IMR-90 (cell line): ENCODE measurements around the gene PRKAG2. TPM values are rescaled to one million over a fixed set of nuclear protein-coding genes. Genes with fewer than 3 reads are reported as not detected.

Experiments used
- ATAC-seq: fragments of 200-7000 bp; cut with Tn5 transposase; 2 replicates; pipeline ENCODE4 v1.9.1; 2020; ENCODE audit warnings: low read depth, mild to moderate bottlenecking, moderate library complexity
- BruUV-seq: library from RNA; stranded (reverse); fragments of 400-500 nt; replicated peaks from 2 replicates; lab custom pipeline; 2021; lab: Mats Ljungman, UMichigan
- CTCF ChIA-PET: fragments of 300-600 bp; formaldehyde crosslinking; extraction: SDS; loops from one replicate; lab custom pipeline; 2021; ENCODE audit warnings: antibody characterized with exemption; lab: Yijun Ruan, JAX
- POLR2A ChIA-PET: fragments of 300-600 bp; sonication (Branson Sonifier 250); formaldehyde crosslinking; loops from one replicate; lab custom pipeline; 2022; ENCODE audit warnings: antibody characterized with exemption; ENCODE audit not compliant: unreplicated experiment; lab: Charles Lee
- DNase-seq: peaks from one replicate; pipeline ENCODE4 v3.0.0; 2013
- H2AFZ ChIP-seq: replicated peaks from 2 replicates; pipeline ENCODE3; 2013; ENCODE audit warnings: low read length, mild to moderate bottlenecking; ENCODE audit not compliant: poor library complexity
- H2AK5ac ChIP-seq: 2 replicates; pipeline ENCODE4 v1.6.1; 2013; ENCODE audit warnings: low read depth, low read length, inconsistent platforms
- H2AK9ac ChIP-seq: replicated peaks from 2 replicates; pipeline ENCODE3; 2013; ENCODE audit warnings: mild to moderate bottlenecking, low read depth, low read length, moderate library complexity; ENCODE audit not compliant: poor library complexity
- H2BK120ac ChIP-seq: 2 replicates; pipeline ENCODE4 v1.6.1; 2013; ENCODE audit warnings: low read depth, low read length, inconsistent platforms
- H2BK15ac ChIP-seq: 3 replicates; pipeline ENCODE4 v1.6.1; 2013; ENCODE audit warnings: low read depth, low read length, inconsistent platforms
- H2BK20ac ChIP-seq: 2 replicates; pipeline ENCODE4 v1.6.1; 2013; ENCODE audit warnings: low read depth, mild to moderate bottlenecking, inconsistent platforms, low read length, moderate library complexity
- H2BK5ac ChIP-seq: 2 replicates; pipeline ENCODE4 v1.6.1; 2013; ENCODE audit warnings: mild to moderate bottlenecking, low read depth, low read length, inconsistent platforms; ENCODE audit not compliant: poor library complexity, severe bottlenecking
- H3K14ac ChIP-seq: replicated peaks from 2 replicates; pipeline ENCODE4 v1.6.1; 2013; ENCODE audit warnings: low read depth, low read length, inconsistent platforms
- H3K18ac ChIP-seq: 2 replicates; pipeline ENCODE4 v1.6.1; 2013; ENCODE audit warnings: low read depth, low read length, control low read depth
- H3K23ac ChIP-seq: 2 replicates; pipeline ENCODE4 v1.6.1; 2013; ENCODE audit warnings: low read depth, low read length, inconsistent platforms
- H3K27ac ChIP-seq: 2 replicates; pipeline ENCODE4 v1.5.1; 2013; ENCODE audit warnings: mild to moderate bottlenecking, control low read depth, low read length; ENCODE audit not compliant: insufficient read depth
- H3K27me3 ChIP-seq: 2 replicates; pipeline ENCODE4 v1.6.1; 2013; ENCODE audit warnings: low read length; ENCODE audit not compliant: control insufficient read depth, insufficient read depth
- H3K36me3 ChIP-seq: 2 replicates; pipeline ENCODE4 v1.6.1; 2013; ENCODE audit warnings: low read length, mixed read lengths; ENCODE audit not compliant: control insufficient read depth, insufficient read depth
- H3K4ac ChIP-seq: 2 replicates; pipeline ENCODE4 v1.6.1; 2013; ENCODE audit warnings: low read depth, low read length, inconsistent platforms
- H3K4me1 ChIP-seq: 2 replicates; pipeline ENCODE4 v1.6.1; 2013; ENCODE audit warnings: low read length, mixed read lengths; ENCODE audit not compliant: control insufficient read depth, insufficient read depth
- H3K4me2 ChIP-seq: 2 replicates; pipeline ENCODE4 v1.6.1; 2013; ENCODE audit warnings: low read depth, mild to moderate bottlenecking, control low read depth, low read length, moderate library complexity
- H3K4me3 ChIP-seq: 2 replicates; pipeline ENCODE4 v1.5.1; 2013; ENCODE audit warnings: low read depth, mild to moderate bottlenecking, control low read depth, low read length, moderate library complexity; ENCODE audit not compliant: insufficient read depth
- H3K56ac ChIP-seq: 2 replicates; pipeline ENCODE4 v1.6.1; 2013; ENCODE audit warnings: low read length, inconsistent platforms; ENCODE audit not compliant: insufficient read depth; ENCODE audit errors: extremely low read depth
- H3K79me1 ChIP-seq, 2 experiments: 2 replicates each; pipeline ENCODE4 v1.6.1; 2013; ENCODE audit warnings: low read length in 2 of 2, inconsistent platforms in 1 of 2, low read depth in 1 of 2
- H3K9ac ChIP-seq: 2 replicates; pipeline ENCODE4 v1.6.1; 2013; ENCODE audit warnings: low read depth, low read length, control low read depth
- H3K9me1 ChIP-seq: 2 replicates; pipeline ENCODE4 v1.6.1; 2013; ENCODE audit warnings: low read length, inconsistent platforms; ENCODE audit not compliant: insufficient read depth
- H3K9me3 ChIP-seq: 2 replicates; pipeline ENCODE4 v1.6.1; 2013; ENCODE audit warnings: low read length; ENCODE audit not compliant: control insufficient read depth, insufficient read depth
- H4K20me1 ChIP-seq: 2 replicates; pipeline ENCODE4 v1.6.1; 2013; ENCODE audit warnings: low read length, inconsistent platforms; ENCODE audit not compliant: insufficient read depth
- H4K5ac ChIP-seq: 2 replicates; pipeline ENCODE4 v1.6.1; 2013; ENCODE audit warnings: mild to moderate bottlenecking, low read depth, low read length, control low read depth
- H4K8ac ChIP-seq, 2 experiments: 2 replicates each; pipeline ENCODE4 v1.6.1; 2013; ENCODE audit warnings: low read depth in 2 of 2, low read length in 2 of 2, control low read depth in 1 of 2, inconsistent platforms in 1 of 2
- H4K91ac ChIP-seq: 2 replicates; pipeline ENCODE4 v1.6.1; 2013; ENCODE audit warnings: low read depth, low read length, inconsistent platforms; ENCODE audit not compliant: insufficient read depth
- BHLHE40 ChIP-seq: fragments of 150-350 bp; IDR thresholded peaks from 2 replicates; pipeline ENCODE4 v1.6.1; 2016; ENCODE audit warnings: mild to moderate bottlenecking, low read depth, low read length
- CEBPB ChIP-seq: IDR thresholded peaks from 2 replicates; pipeline ENCODE4 v1.6.1; 2012; ENCODE audit warnings: low read depth, low read length, improper control_type of control experiment
- CHD1 ChIP-seq: IDR thresholded peaks from 2 replicates; pipeline ENCODE4 v1.6.1; 2012; ENCODE audit warnings: low read depth, low read length, improper control_type of control experiment
- ELK1 ChIP-seq: fragments of 150-350 bp; IDR thresholded peaks from 2 replicates; pipeline ENCODE4 v1.6.1; 2016; ENCODE audit warnings: low read depth, mild to moderate bottlenecking, low read length, moderate library complexity, borderline replicate concordance
- FOS ChIP-seq: fragments of 150-350 bp; IDR thresholded peaks from 2 replicates; pipeline ENCODE4 v1.6.1; 2016; ENCODE audit warnings: low read depth, low read length
- MAFK ChIP-seq: IDR thresholded peaks from 2 replicates; pipeline ENCODE4 v1.6.1; 2012; ENCODE audit warnings: low read depth, low read length, improper control_type of control experiment
- MAZ ChIP-seq: IDR thresholded peaks from 2 replicates; pipeline ENCODE4 v1.6.1; 2012; ENCODE audit warnings: low read depth, mild to moderate bottlenecking, low read length, improper control_type of control experiment, moderate library complexity, borderline replicate concordance
- MXI1 ChIP-seq: IDR thresholded peaks from 2 replicates; pipeline ENCODE4 v1.6.1; 2012; ENCODE audit warnings: low read depth, mild to moderate bottlenecking, low read length, moderate library complexity, borderline replicate concordance
- NFE2L2 ChIP-seq: fragments of 150-350 bp; IDR thresholded peaks from 2 replicates; pipeline ENCODE4 v1.6.1; 2016; ENCODE audit warnings: low read depth, mild to moderate bottlenecking, low read length
- POLR2A ChIP-seq: IDR thresholded peaks from 2 replicates; pipeline ENCODE4 v1.6.1; 2012; ENCODE audit warnings: mild to moderate bottlenecking, low read depth, low read length
- RAD21 ChIP-seq: IDR thresholded peaks from 2 replicates; pipeline ENCODE4 v1.6.1; 2012; ENCODE audit warnings: low read length, improper control_type of control experiment
- RCOR1 ChIP-seq: IDR thresholded peaks from 2 replicates; pipeline ENCODE4 v1.6.1; 2012; ENCODE audit warnings: mild to moderate bottlenecking, low read length, improper control_type of control experiment; ENCODE audit not compliant: insufficient replicate concordance
- RFX5 ChIP-seq: IDR thresholded peaks from 2 replicates; pipeline ENCODE4 v1.8.0; 2012; ENCODE audit warnings: low read depth, mild to moderate bottlenecking, low read length, moderate library complexity
- SMC3 ChIP-seq: fragments of 150-350 bp; IDR thresholded peaks from 2 replicates; pipeline ENCODE4 v1.6.1; 2016; ENCODE audit warnings: low read depth, mild to moderate bottlenecking, antibody characterized with exemption, low read length, moderate library complexity
- WGBS, 2 experiments: methylation state at CpG; one replicate each; pipeline versions ENCODE4 v1.1.5 to v1.1.7; 2013; ENCODE audit warnings: missing lambda C conversion rate in 2 of 2; ENCODE audit not compliant: insufficient read length in 1 of 2; ENCODE audit errors: extremely low coverage in 2 of 2; 5-methylcytosine and 5-hydroxymethylcytosine counted together
- dilution Hi-C: fragments of 300-500 bp; cut with HindIII; formaldehyde crosslinking; loops from one replicate; pipeline ENCODE4 v1.14.3; 2018; ENCODE audit warnings: low sequenced_read_pairs; ENCODE audit not compliant: unreplicated experiment
- in situ Hi-C: fragments of 300-500 bp; cut with MboI; formaldehyde crosslinking; loops from 3 replicates; pipeline ENCODE4 v1.14.3; 2019; ENCODE audit warnings: low sequenced_read_pairs, inconsistent platforms, mixed read lengths
- intact Hi-C: fragments of 100-400 bp; cut with micrococcal nuclease; formaldehyde crosslinking; loops from 2 replicates; pipeline ENCODE4 v1.10.0; 2022
- polyA plus RNA-seq, 3 experiments: library from polyadenylated mRNA; depleted of rRNA; stranded (reverse); fragments of >200 nt; gene quantifications; 2 replicates each; pipeline ENCODE4 v1.2.3, GENCODE V29; 2012; ENCODE audit warnings: low replicate concordance in 1 of 3
- total RNA-seq: library from RNA; depleted of rRNA; stranded (reverse); fragments of >200 nt; gene quantifications from 2 replicates; pipeline ENCODE4 v1.2.3, GENCODE V29; 2012
- TF ChIP-seq, protein P1 (sequence below): fragments of 150-350 bp; IDR thresholded peaks from 2 replicates; pipeline ENCODE4 v1.6.1; 2017; ENCODE audit warnings: mild to moderate bottlenecking, antibody characterized with exemption, low read length, low read depth
- TF ChIP-seq, protein P2 (sequence below): conservative IDR thresholded peaks from 2 replicates; pipeline ENCODE4 v1.5.1; 2012; ENCODE audit warnings: mild to moderate bottlenecking, low read depth, low read length, improper control_type of control experiment

Gene PRKAG2
- total and polyA plus RNA-seq, 2 of the 4 experiments (the other 2 are of a cell fraction), result 15.4 to 21.6 TPM

- ChIA-PET POLR2A (no interaction called here), CTCF (no interaction called here)
- peaks cover 32% of the 10 kb centered on the region; the same call in 1 of the 2 replicates for H3K27me3 ChIP-seq
- H2BK5ac ChIP-seq, result no peak overlapping the region
- H2AFZ ChIP-seq, result no peak overlapping the region
- intact Hi-C loops, result no loop called here
- no peak overlapping the region for H3K27ac ChIP-seq
- H3K4me1 ChIP-seq, result no peaks in the 10 kb centered on the region
- H2BK20ac ChIP-seq, result no peak overlapping the region
- BruUV-seq, result no TSS peak
- H3K9ac ChIP-seq, result no peak overlapping the region
- H3K18ac ChIP-seq, result no peak overlapping the region
- no peak overlapping the region for H4K91ac ChIP-seq
- no peaks in the 10 kb centered on the region for H3K79me1 ChIP-seq
- no peak overlapping the region for H3K14ac ChIP-seq
- H3K9me3 ChIP-seq, result no peaks in the 10 kb centered on the region
- H2BK15ac ChIP-seq, result no peak overlapping the region
- no peak overlapping the region for H3K56ac ChIP-seq
- in situ Hi-C loops, result no loop called here
- no peak overlapping the region for H3K4ac ChIP-seq
- no peaks in the 10 kb centered on the region for H4K20me1 ChIP-seq
- no peak overlapping the region for H2AK5ac ChIP-seq
- H4K8ac ChIP-seq, result no peak overlapping the region
- no peak overlapping the region for H3K4me2 ChIP-seq
- no peaks in the 10 kb centered on the region for H3K36me3 ChIP-seq
- peak overlapping the region; percentile 28 for H2AK9ac ChIP-seq
- no peak overlapping the region for H3K23ac ChIP-seq
- no peak overlapping the region for H4K5ac ChIP-seq
- DNase-seq, result no peak
- no peaks in the 10 kb centered on the region for H3K9me1 ChIP-seq
- no CpG with 5 or more reads among the region's 25 CpGs for WGBS, 2 experiments
- dilution Hi-C loops, result no loop called here
- ATAC-seq, result no peak
- TF ChIP-seq, protein P1, sequence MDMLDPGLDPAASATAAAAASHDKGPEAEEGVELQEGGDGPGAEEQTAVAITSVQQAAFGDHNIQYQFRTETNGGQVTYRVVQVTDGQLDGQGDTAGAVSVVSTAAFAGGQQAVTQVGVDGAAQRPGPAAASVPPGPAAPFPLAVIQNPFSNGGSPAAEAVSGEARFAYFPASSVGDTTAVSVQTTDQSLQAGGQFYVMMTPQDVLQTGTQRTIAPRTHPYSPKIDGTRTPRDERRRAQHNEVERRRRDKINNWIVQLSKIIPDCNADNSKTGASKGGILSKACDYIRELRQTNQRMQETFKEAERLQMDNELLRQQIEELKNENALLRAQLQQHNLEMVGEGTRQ, result no peak
- TF ChIP-seq, protein P2, sequence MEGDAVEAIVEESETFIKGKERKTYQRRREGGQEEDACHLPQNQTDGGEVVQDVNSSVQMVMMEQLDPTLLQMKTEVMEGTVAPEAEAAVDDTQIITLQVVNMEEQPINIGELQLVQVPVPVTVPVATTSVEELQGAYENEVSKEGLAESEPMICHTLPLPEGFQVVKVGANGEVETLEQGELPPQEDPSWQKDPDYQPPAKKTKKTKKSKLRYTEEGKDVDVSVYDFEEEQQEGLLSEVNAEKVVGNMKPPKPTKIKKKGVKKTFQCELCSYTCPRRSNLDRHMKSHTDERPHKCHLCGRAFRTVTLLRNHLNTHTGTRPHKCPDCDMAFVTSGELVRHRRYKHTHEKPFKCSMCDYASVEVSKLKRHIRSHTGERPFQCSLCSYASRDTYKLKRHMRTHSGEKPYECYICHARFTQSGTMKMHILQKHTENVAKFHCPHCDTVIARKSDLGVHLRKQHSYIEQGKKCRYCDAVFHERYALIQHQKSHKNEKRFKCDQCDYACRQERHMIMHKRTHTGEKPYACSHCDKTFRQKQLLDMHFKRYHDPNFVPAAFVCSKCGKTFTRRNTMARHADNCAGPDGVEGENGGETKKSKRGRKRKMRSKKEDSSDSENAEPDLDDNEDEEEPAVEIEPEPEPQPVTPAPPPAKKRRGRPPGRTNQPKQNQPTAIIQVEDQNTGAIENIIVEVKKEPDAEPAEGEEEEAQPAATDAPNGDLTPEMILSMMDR, result no peak
- TF ChIP-seq MAZ, result no peak
- TF ChIP-seq POLR2A, result no peak
- no peak for TF ChIP-seq RFX5
- no peak for TF ChIP-seq FOS
- no peak for TF ChIP-seq BHLHE40
- no peak for TF ChIP-seq CEBPB
- no peak for TF ChIP-seq RAD21
- no peak for TF ChIP-seq SMC3
- no peak for TF ChIP-seq RCOR1
- TF ChIP-seq MAFK, result no peak
- TF ChIP-seq NFE2L2, result no peak
- no peak for TF ChIP-seq ELK1
- no peak for TF ChIP-seq CHD1
- no peak for TF ChIP-seq MXI1
- no peak overlapping the region for H3K4me3 ChIP-seq
- no peak overlapping the region for H2BK120ac ChIP-seq
Observed at GRCh38 chr7:151837285-151838042, 39.5 kb downstream of the PRKAG2 start.
